Kidney (tissue), 14 donors: ENCODE measurements around the gene AQP1. TPM values are rescaled to one million over a fixed set of nuclear protein-coding genes. Genes with fewer than 3 reads are reported as not detected.

Source experiments
- DNase-seq, 5 donors: peaks; one replicate each; pipeline ENCODE4 v3.0.0-alpha.2; 2013 to 2020
- FAIRE-seq: peaks from 2 replicates; lab custom pipeline; 2012; peaks lifted over from hg19 to GRCh38; lab: Jason Lieb, UNC
- H3K27ac ChIP-seq, 2 donors: one replicate each; pipeline ENCODE4 v1.7.0; 2013; ENCODE audit warnings: low read depth in 2 of 2, low read length in 2 of 2, inconsistent platforms in 1 of 2
- H3K27me3 ChIP-seq: one replicate; pipeline ENCODE4 v1.7.1; 2013; ENCODE audit warnings: low read length, inconsistent platforms; ENCODE audit not compliant: control insufficient read depth, insufficient read depth
- H3K36me3 ChIP-seq, 3 donors: one replicate each; pipeline versions ENCODE4 v1.7.0 to v1.7.1; 2013; ENCODE audit warnings: low read length in 3 of 3, control low read depth in 1 of 3, inconsistent platforms in 1 of 3; ENCODE audit not compliant: insufficient read depth in 3 of 3, control insufficient read depth in 2 of 3
- H3K4me1 ChIP-seq, 3 donors: one replicate each; pipeline versions ENCODE4 v1.7.0 to v1.7.1; 2013; ENCODE audit warnings: low read length in 3 of 3, inconsistent platforms in 1 of 3, low read depth in 1 of 3; ENCODE audit not compliant: control insufficient read depth in 2 of 3, insufficient read depth in 2 of 3
- H3K4me3 ChIP-seq, 3 donors: one replicate each; pipeline versions ENCODE4 v1.7.0 to v1.8.1; 2013; ENCODE audit warnings: low read length in 3 of 3, control low read depth in 1 of 3, inconsistent platforms in 1 of 3
- H3K9ac ChIP-seq, 3 donors: one replicate each; pipeline versions ENCODE4 v1.7.0 to v1.7.1; 2013; ENCODE audit warnings: low read length in 3 of 3, control low read depth in 1 of 3, inconsistent platforms in 1 of 3
- H3K9me3 ChIP-seq, 3 donors: one replicate each; pipeline versions ENCODE4 v1.7.0 to v1.7.1; 2013; ENCODE audit warnings: low read length in 3 of 3, control low read depth in 1 of 3, inconsistent platforms in 1 of 3; ENCODE audit not compliant: control insufficient read depth in 2 of 3, insufficient read depth in 1 of 3
- intact Hi-C: fragments of 100-400 bp; cut with DNase I; formaldehyde crosslinking; loops from one replicate; pipeline ENCODE4 v1.11.1; 2022
- polyA plus RNA-seq: library from polyadenylated mRNA; stranded (reverse); fragments of 350-450 nt; fragmentation: Illumina TruSeq; extraction: RNeasy Lipid Tissue Mini Kit (QIAGEN cat#74804); gene quantifications from one replicate; pipeline ENCODE4 v1.2.3, GENCODE V29; 2014; ENCODE audit warnings: low read depth, low replicate concordance; ENCODE audit not compliant: insufficient read depth
- total RNA-seq: library from RNA; stranded (reverse); fragmentation: NEBNext Ultra II Directional; extraction: Animal tissue kit (Norgen Biotek cat#: 25700); gene quantifications from one replicate; pipeline ENCODE4 v1.2.1, GENCODE V29; 2021
- TF ChIP-seq, protein P1 (sequence below): IDR thresholded peaks from 3 replicates; pipeline ENCODE4 v1.5.1; 2012; ENCODE audit warnings: mild to moderate bottlenecking, moderate library complexity, borderline replicate concordance; ENCODE audit not compliant: insufficient read depth; ENCODE audit errors: extremely low read depth
- donor health status: control.
- donor health status: control.
- donor health status: control.
- donor health status: control.
- donor health status: control.
- donor health status: DM: yes; HTN: yes; CAD: no.
- donor health status: Normal renal cell carcinoma (clear cell type).

AQP1 gene
- total and polyA plus RNA-seq, 2 donors from 2014 or later = 291 to 617 TPM

- Histone ChIP-seq H3K27ac (no peak overlapping the region), H3K9ac (no peak overlapping the region), H3K27me3 (no peaks in the 10 kb centered on the region), H3K4me1 (peaks cover 0 to 8% (median 7%) of the 10 kb centered on the region in 3 donors), H3K9me3 (peaks cover 0 to 9% (median 0%) of the 10 kb centered on the region in 3 donors), H3K36me3 (peaks cover 0 to 42% (median 17%) of the 10 kb centered on the region in 3 donors), H3K4me3 (no peak overlapping the region)
- FAIRE-seq (no peak), DNase-seq (peak in 2 of 5 donors; percentile 7 to 44)
- TF ChIP-seq, protein P1, sequence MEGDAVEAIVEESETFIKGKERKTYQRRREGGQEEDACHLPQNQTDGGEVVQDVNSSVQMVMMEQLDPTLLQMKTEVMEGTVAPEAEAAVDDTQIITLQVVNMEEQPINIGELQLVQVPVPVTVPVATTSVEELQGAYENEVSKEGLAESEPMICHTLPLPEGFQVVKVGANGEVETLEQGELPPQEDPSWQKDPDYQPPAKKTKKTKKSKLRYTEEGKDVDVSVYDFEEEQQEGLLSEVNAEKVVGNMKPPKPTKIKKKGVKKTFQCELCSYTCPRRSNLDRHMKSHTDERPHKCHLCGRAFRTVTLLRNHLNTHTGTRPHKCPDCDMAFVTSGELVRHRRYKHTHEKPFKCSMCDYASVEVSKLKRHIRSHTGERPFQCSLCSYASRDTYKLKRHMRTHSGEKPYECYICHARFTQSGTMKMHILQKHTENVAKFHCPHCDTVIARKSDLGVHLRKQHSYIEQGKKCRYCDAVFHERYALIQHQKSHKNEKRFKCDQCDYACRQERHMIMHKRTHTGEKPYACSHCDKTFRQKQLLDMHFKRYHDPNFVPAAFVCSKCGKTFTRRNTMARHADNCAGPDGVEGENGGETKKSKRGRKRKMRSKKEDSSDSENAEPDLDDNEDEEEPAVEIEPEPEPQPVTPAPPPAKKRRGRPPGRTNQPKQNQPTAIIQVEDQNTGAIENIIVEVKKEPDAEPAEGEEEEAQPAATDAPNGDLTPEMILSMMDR = no peak
- intact Hi-C loops = no loop called here
These were observed 14.3 kb downstream of the AQP1 start for GRCh38 chr7:30925913-30926312.

DNA sequence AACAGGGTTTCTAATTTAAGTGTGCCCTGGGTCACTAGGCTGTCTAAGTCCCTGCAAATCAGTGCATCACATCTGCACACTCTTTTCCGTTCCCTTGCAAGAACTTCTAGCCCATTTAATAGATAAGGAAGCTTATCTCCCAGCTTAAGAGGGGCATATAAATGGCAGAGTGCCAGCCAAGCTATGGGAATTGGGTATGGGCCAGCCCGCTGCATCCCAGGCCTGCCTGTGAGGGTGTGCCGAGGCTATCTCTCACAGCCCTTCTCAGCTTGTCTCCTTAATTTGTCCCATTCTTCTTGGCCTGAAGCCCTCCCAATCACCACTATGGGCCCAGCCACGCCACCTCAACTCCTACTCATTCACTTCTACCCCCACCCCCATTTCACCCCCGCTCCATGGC lies 14.7 kb downstream of the AQP1 start:
- intact Hi-C loops = no loop called here
- Histone ChIP-seq H3K27ac (no peak overlapping the region), H3K9me3 (peaks cover 0 to 9% (median 0%) of the 10 kb centered on the region in 3 donors), H3K36me3 (peaks cover 0 to 40% (median 17%) of the 10 kb centered on the region in 3 donors), H3K27me3 (no peaks in the 10 kb centered on the region), H3K9ac (no peak overlapping the region), H3K4me1 (peaks cover 0 to 10% (median 7%) of the 10 kb centered on the region in 3 donors), H3K4me3 (no peak overlapping the region)
- DNase-seq = peak in 2 of 5 donors; percentile 25 to 41
- no peak for FAIRE-seq
- TF ChIP-seq, protein P1 = no peak

GRCh38 chr7:30927040-30927439 lies 15.4 kb downstream of the AQP1 start:
- no peaks in the 10 kb centered on the region for H3K27me3 ChIP-seq

More at GRCh38 chr7:30927040-30927439, 15.4 kb downstream of the AQP1 start:
- Histone ChIP-seq H3K9ac (no peak overlapping the region), H3K4me3 (no peak overlapping the region), H3K4me1 (peaks cover 0 to 8% (median 7%) of the 10 kb centered on the region in 3 donors), H3K36me3 (peaks cover 0 to 34% (median 17%) of the 10 kb centered on the region in 3 donors), H3K9me3 (peaks cover 0 to 9% (median 0%) of the 10 kb centered on the region in 3 donors), H3K27ac (no peak overlapping the region)
- TF ChIP-seq, protein P1 = no peak
- FAIRE-seq (no peak), DNase-seq (peak in 1 of 5 donors; percentile 59)
- intact Hi-C loops = no loop called here
